ENCODE results near the gene CCDC17.

CCDC17 gene

GRCh38 chr1:45623972-45624371, at the start of gene CCDC17:
TSS of gene CCDC17 (minus strand) at chr1:45624054. CDS start at chr1:45623909, 145 bp downstream.
- intact Hi-C loops (cut with DNase I), result no loop called here
- DNase-seq, result no peak

- DNase-seq, result no peak
- intact Hi-C loops (cut with DNase I), result no loop called here
These were observed 46.2 kb upstream of the CCDC17 start for GRCh38 chr1:45669859-45670655.

DNA sequence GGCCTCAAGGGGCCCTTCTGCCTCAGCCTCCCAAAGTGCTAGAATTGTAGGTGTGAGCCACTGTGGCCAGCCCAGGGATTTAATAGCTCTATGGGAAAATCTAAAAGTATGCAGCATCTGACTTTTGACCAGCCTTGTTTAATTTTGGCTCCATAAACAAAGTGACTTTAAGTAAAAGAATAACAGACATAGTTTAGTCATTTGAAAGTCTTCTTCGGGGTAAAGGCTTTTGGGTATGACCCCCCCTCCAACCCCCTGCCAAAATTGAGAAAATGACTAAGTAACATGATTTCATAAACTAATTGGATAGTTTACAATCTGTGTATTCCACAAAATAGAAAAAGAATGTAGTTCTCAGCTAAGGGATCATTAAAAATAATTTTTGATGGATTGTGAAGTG, 45.5 kb upstream of the CCDC17 start:
- no peak for DNase-seq
- intact Hi-C loops (cut with DNase I), result no loop called here

- no peak for DNase-seq
- intact Hi-C loops (cut with DNase I), result no loop called here
These were observed 44.7 kb upstream of the CCDC17 start for GRCh38 chr1:45668526-45668925.

- no peak for DNase-seq
- intact Hi-C loops (cut with DNase I), result no loop called here
These were observed 43.7 kb upstream of the CCDC17 start for GRCh38 chr1:45667321-45668111.

DNA sequence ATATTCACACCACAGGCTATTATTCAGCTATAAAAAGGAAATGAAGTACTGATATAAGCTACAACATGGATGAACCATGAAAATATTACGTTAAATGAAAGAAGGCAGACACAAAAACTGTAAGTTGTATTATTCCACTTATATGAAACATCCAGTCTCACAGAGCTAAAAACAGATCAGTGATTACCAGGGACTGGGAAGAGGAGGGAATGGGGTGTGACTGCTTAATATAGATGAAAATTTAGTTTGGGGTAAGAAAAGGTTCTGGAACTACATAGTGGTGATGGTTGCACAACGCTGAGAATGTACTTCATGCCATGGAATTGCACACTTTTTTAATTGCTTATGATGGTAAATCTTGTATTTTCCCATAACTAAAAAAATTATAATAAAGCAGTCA, 43.0 kb upstream of the CCDC17 start:
- peak in 1 of 42 donors; percentile 29 for DNase-seq
- intact Hi-C loops (cut with DNase I), result no loop called here

GRCh38 chr1:45660336-45660735, 36.5 kb upstream of the CCDC17 start:
- intact Hi-C loops (cut with DNase I), result no loop called here
- no peak for DNase-seq

- intact Hi-C loops (cut with DNase I), result no loop called here
- no peak for DNase-seq
These were observed 35.4 kb upstream of the CCDC17 start for GRCh38 chr1:45659222-45659621.

- intact Hi-C loops (cut with DNase I), result no loop called here
- no peak for DNase-seq
These were observed 34.3 kb upstream of the CCDC17 start for GRCh38 chr1:45658171-45658570.

DNA sequence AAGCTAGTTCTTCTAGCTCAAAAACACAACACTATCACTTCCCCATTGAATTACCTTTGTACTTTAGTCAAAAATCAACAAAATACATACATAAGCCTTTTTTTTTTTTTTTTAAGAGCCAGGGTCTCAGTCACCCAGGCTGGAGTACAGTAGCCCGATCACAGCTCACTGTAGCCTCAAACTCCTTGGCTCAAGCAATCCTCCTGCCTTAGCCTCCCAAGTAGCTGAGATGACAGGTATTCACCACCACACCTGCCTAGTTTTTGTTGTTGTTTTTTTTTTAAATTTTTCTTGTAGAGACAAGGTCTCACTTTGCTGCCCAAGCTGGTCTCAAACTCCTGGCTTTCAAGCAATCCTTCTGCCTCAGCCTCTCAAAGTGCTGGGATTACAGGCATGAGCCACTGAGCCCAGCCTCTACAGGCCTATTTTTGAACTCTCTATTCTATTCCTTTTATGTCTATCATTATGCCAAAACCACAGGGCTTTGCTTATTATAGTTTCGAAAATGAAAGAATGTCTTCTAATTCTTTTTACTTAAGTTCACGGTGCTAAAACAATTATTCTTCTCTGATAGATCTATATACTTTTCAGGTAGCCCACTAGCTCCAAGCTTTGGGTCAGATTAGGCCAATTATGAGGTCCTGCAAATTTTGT, 32.8 kb upstream of the CCDC17 start:
- DNase-seq, result no peak
- intact Hi-C loops (cut with DNase I), result no loop called here

DNA sequence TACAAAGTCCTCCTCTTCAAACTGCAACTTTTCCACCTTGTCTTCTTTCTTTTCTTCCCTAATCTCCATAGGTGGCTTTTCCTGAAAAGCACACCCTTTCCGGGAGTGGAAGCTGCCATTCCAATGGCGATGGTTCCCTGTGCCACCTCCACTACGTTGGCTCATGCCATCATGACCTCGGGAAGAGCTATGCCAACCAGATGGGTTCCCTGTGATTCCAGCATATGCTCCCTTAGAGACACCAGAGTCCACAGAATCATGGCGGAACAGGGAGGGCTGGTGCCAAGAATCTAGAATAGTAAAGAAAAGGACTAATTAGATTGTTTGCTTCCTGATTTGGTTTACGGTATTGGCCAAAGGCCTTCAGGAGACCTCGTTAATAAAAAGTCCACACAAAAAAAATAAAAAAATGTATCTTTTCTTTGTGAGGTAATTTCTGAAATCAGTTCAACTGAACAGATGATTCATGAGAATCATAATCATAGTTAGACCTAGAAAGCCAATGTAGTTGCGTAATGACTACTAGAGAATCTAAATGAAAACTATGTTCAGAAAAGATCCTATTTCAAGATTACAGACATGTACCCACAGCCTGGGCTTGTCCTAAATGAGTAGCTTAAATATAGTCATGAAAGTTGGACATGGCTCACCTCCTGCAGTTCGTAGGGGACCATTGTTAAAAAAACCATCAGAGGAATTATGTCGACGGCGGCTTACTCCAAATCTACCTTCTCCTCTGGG, 30.9 kb upstream of the CCDC17 start:
- intact Hi-C loops (cut with DNase I), result no loop called here
- DNase-seq, result no peak

DNA sequence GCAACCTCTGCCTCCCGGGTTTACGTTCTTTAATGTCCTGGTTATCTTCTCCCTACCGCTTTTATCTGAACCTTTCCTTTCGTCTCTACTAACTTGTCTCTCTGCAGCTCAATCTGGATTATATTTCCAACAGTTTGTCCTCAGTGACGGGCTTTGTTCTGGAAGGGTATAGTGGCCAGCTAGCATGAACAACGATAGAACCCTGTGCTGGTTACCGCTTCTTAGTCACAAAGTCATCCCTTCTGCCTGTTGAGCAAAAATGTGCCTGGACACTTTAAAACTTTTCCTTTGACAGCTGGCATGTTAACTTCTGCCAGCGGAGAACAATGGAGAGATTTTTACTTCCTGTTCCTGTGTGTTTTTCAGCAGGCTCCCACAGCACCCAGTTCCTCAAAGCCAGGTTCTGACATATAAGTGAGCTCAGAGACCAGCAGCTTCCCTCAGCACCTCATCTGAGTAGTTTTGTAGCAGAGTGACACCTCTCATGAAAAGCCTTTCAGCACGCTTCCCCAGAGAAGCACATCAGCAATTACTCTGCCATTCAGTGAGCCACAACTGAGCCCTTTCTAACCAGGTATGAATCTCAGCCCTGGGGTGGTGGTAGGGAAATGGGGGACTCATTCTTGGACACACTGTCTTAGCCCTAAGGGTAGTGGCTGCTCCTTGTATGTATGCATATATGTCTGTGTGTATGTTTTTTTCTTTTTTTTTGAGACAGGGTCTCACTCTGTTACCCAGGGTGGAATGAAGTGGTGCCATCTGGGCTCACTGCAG, 23.6 kb upstream of the CCDC17 start:
- DNase-seq, result peak in 2 of 42 donors; percentile 19 to 20
- intact Hi-C loops (cut with DNase I), result no loop called here

DNA sequence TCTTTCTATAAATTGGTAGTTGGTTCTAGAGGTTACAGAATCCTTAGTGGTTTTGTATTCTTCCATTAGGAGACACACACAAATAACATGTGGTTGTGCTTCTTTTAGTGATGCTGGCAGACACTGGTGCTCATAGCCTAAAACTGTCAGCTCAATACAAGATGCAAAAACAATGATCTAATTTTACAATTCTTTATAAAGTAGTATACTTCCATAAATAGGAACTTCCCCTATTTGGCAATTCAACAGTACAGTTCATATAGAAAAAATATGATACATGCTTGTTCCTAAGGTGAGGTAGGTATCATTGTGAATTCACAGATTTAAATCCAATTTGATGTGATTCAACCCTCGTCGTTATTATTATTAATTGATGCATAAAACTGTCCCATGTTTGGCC, 20.8 kb upstream of the CCDC17 start:
- no peak for DNase-seq
- intact Hi-C loops (cut with DNase I), result no loop called here

- peak in 1 of 42 donors; percentile 10 for DNase-seq
These were observed 20.1 kb upstream of the CCDC17 start for GRCh38 chr1:45643978-45644377.

GRCh38 chr1:45643321-45643720, 19.5 kb upstream of the CCDC17 start:
- DNase-seq, result no peak
- intact Hi-C loops (cut with DNase I), result no loop called here

More at GRCh38 chr1:45643978-45644377, 20.1 kb upstream of the CCDC17 start:
- intact Hi-C loops (cut with DNase I), result no loop called here

DNA sequence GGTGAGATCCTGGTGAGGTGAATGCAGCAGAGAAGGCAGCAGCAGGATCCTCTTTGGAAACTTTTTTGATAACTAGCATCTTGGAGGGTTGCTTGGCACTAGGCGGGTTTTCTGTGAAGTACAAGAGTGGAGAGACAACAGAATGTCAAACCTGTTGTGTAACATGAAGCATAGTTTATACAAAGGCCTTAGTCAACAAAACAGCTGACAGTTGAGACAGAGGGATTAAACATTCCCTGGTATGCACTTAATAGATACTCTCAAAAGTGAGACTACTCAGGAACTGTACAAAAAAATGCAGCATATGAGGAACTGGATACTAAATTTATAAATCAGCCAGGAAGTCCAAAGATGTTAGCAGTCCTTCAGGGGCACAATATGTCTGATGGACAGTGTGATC, 16.4 kb upstream of the CCDC17 start:
- no peak for DNase-seq

DNA sequence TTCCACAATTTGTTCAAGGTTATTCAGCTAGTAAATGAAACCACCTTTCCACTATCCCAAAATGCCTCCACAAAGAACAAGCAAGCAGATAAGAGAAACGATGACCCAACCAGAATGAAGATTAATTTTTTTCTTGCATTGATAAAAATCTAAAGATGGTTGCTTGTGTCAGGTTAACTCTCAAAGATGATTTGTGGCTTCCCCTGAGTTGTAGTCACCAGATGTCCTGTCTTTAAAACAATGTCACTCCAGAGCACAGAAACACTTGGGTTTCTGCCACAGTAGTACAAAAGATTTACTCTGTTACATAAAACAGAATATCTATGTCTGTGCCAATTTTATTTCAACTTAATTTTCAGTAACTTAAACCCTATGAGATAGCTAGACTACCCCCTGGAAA, 11.4 kb upstream of the CCDC17 start:
- no peak for DNase-seq
- intact Hi-C loops (cut with DNase I), result no loop called here

More for the DNA sequence above, 16.4 kb upstream of the CCDC17 start:
- intact Hi-C loops (cut with DNase I), result no loop called here

GRCh38 chr1:45630429-45630828, 6.6 kb upstream of the CCDC17 start:
- intact Hi-C loops (cut with DNase I), result no loop called here
- DNase-seq, result no peak

GRCh38 chr1:45629035-45629434, 5.2 kb upstream of the CCDC17 start:
- no peak for DNase-seq
- intact Hi-C loops (cut with DNase I), result no loop called here
